Right hindlimb (tissue), 1 donor: ENCODE results near the gene LIX1L.

Experiments used
- DNase-seq: peaks from one replicate; pipeline ENCODE4 v3.0.0-alpha.2; 2018

The LIX1L gene

GRCh38 chr1:145962157-145963102 is 4.6 kb upstream of the LIX1L start:
- DNase-seq = peak; percentile 65

- DNase-seq = peak; percentile 58
Observed at GRCh38 chr1:145961425-145962156, 3.8 kb upstream of the LIX1L start.

- peak; percentile 45 for DNase-seq
Observed at GRCh38 chr1:145961109-145961424, 3.2 kb upstream of the LIX1L start.

- peak; percentile 90 for DNase-seq
Observed at GRCh38 chr1:145960468-145961108, 2.8 kb upstream of the LIX1L start.

GRCh38 chr1:145959957-145960467 is 2.2 kb upstream of the LIX1L start:
- no peak for DNase-seq

GRCh38 chr1:145959333-145959732 is 1.5 kb upstream of the LIX1L start:
- no peak for DNase-seq

GRCh38 chr1:145958734-145959133 is 917 bp upstream of the LIX1L start:
- no peak for DNase-seq

- peak; percentile 76 for DNase-seq
Observed at GRCh38 chr1:145956781-145957442, 905 bp downstream of the LIX1L start.

- no peak for DNase-seq
Observed at GRCh38 chr1:145956361-145956760, 1.5 kb downstream of the LIX1L start.

GRCh38 chr1:145955436-145955835 is 2.4 kb downstream of the LIX1L start:
- peak; percentile 46 for DNase-seq

GRCh38 chr1:145953861-145954260 is 4.0 kb downstream of the LIX1L start:
- no peak for DNase-seq

- DNase-seq = no peak
Observed at GRCh38 chr1:145952903-145953302, 4.9 kb downstream of the LIX1L start.

- no peak for DNase-seq
Observed at GRCh38 chr1:145951526-145951925, 6.3 kb downstream of the LIX1L start.

GRCh38 chr1:145949219-145949618 is 8.6 kb downstream of the LIX1L start:
- no peak for DNase-seq

- DNase-seq = no peak
Observed at GRCh38 chr1:145947551-145947950, 10.3 kb downstream of the LIX1L start.

GRCh38 chr1:145946477-145946986 is 11.3 kb downstream of the LIX1L start:
- DNase-seq = no peak

- no peak for DNase-seq
Observed at GRCh38 chr1:145944532-145944931, 13.3 kb downstream of the LIX1L start.

- DNase-seq = no peak
Observed at GRCh38 chr1:145942871-145943270, 14.9 kb downstream of the LIX1L start.

GRCh38 chr1:145942405-145942804 is 15.4 kb downstream of the LIX1L start:
- no peak for DNase-seq

GRCh38 chr1:145937436-145937835 is 20.4 kb downstream of the LIX1L start:
- no peak for DNase-seq

- DNase-seq = no peak
Observed at GRCh38 chr1:145936247-145936646, 21.6 kb downstream of the LIX1L start.

GRCh38 chr1:145935708-145936107 is 22.1 kb downstream of the LIX1L start:
- DNase-seq = no peak
